Measurements from ENCODE around the gene GRIN1.

DNA sequence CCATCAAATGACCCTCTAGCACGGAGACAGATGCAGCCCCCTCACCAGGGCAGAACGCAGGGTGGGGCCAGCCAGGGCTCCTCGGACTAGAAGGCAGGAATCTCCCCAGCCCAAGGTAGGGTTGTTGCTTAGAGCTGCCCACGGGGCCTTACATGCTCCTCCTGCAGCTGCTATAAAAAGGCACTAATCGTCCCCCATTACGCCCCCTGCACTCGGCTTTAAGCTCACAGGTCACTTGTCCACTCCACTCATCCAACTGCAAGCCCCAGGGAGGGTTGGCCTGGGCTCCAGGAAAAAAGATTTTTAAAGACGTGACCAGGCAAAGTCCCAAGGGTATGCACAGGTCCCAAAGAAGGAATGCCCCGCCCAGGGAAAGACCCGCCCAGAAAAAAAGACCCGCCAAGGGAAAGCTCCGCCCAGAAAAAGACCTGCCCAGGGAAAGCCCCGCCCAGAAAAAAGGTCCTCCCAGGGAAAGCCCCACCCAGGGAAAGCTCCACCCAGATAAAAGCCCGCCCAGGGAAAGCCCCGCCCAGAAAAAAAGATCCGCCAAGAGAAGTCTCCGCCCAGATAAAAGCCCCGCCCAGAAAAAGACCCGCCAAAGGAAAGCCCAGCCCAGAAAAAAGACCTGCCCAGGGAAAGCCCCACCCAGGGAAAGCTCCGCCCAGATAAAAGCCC is 11.1 kb downstream of the GRIN1 start:
- TF ChIP-seq, protein P1, sequence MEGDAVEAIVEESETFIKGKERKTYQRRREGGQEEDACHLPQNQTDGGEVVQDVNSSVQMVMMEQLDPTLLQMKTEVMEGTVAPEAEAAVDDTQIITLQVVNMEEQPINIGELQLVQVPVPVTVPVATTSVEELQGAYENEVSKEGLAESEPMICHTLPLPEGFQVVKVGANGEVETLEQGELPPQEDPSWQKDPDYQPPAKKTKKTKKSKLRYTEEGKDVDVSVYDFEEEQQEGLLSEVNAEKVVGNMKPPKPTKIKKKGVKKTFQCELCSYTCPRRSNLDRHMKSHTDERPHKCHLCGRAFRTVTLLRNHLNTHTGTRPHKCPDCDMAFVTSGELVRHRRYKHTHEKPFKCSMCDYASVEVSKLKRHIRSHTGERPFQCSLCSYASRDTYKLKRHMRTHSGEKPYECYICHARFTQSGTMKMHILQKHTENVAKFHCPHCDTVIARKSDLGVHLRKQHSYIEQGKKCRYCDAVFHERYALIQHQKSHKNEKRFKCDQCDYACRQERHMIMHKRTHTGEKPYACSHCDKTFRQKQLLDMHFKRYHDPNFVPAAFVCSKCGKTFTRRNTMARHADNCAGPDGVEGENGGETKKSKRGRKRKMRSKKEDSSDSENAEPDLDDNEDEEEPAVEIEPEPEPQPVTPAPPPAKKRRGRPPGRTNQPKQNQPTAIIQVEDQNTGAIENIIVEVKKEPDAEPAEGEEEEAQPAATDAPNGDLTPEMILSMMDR (IDR thresholded peaks at IDR 0.05) = no peak
- TF ChIP-seq EZH2 (IDR thresholded peaks at IDR 0.05; ENCODE audit: borderline replicate concordance, insufficient read depth, low read depth, low read length, poor library complexity, severe bottlenecking) = no peak
